Right kidney (tissue), 1 donor: ENCODE data around the gene QRICH2.
A peak's percentile ranks its signal among the peaks of the same experiment; 100 is the strongest.
"Not testable (repeated sequence)": the region's sequence is repeated elsewhere in the genome, so short reads cannot be mapped to it uniquely, and the experiment has no call there.

Source experiments
- DNase-seq: peaks from one replicate; pipeline ENCODE4 v3.0.0-alpha.2; 2016

The QRICH2 gene

GRCh38 chr17:76265624-76266243 is 42.3 kb downstream of the QRICH2 start:
- DNase-seq, result peak; percentile 65

- peak; percentile 92 for DNase-seq
Observed at GRCh38 chr17:76264755-76265623, 43.1 kb downstream of the QRICH2 start, which contains the start of gene UBALD2. Gene UBALD2 (plus strand): TSS chr17:76265348. CDS start chr17:76265506, 158 bp downstream.

- DNase-seq, result no peak
Observed at GRCh38 chr17:76264425-76264754, 43.7 kb downstream of the QRICH2 start.

GRCh38 chr17:76263896-76264295 is 44.2 kb downstream of the QRICH2 start:
- DNase-seq, result no peak

- DNase-seq, result peak; percentile 55
Observed at GRCh38 chr17:76262732-76263344, 45.2 kb downstream of the QRICH2 start.

GRCh38 chr17:76261421-76262215 is 46.5 kb downstream of the QRICH2 start:
- DNase-seq, result peak; percentile 18

GRCh38 chr17:76260669-76261068 is 47.4 kb downstream of the QRICH2 start:
- no peak for DNase-seq

- DNase-seq, result peak; percentile 18
Observed at GRCh38 chr17:76260220-76260619, 47.9 kb downstream of the QRICH2 start.

GRCh38 chr17:76256430-76257050 is 51.5 kb downstream of the QRICH2 start:
- not testable (repeated sequence) for DNase-seq

- no peak for DNase-seq
Observed at GRCh38 chr17:76255801-76256429, 52.2 kb downstream of the QRICH2 start.

- DNase-seq, result no peak
Observed at GRCh38 chr17:76254275-76254674, 53.8 kb downstream of the QRICH2 start.

- DNase-seq, result peak; percentile 21
Observed at GRCh38 chr17:76253841-76254240, 54.2 kb downstream of the QRICH2 start.

- peak; percentile 25 for DNase-seq
Observed at GRCh38 chr17:76252967-76253766, 54.9 kb downstream of the QRICH2 start.

GRCh38 chr17:76252040-76252954 is 55.8 kb downstream of the QRICH2 start:
- DNase-seq, result peak; percentile 55

- no peak for DNase-seq
Observed at GRCh38 chr17:76251478-76252039, 56.5 kb downstream of the QRICH2 start.

- DNase-seq, result no peak
Observed at GRCh38 chr17:76250141-76250540, 57.9 kb downstream of the QRICH2 start.

GRCh38 chr17:76248013-76248782 is 59.9 kb downstream of the QRICH2 start:
- no peak for DNase-seq

- DNase-seq, result no peak
Observed at GRCh38 chr17:76247304-76247703, 60.8 kb downstream of the QRICH2 start.
